Activated naive CD8-positive, alpha-beta T cell treated with anti-CD3 and anti-CD28 coated beads, Interleukin-2, amount 50 U/mL, for 16 hours (primary cell): Measurements from ENCODE around the gene PSMD12.
"Not testable (repeated sequence)": the region's sequence is repeated elsewhere in the genome, so short reads cannot be mapped to it uniquely, and the experiment has no call there.

Experiments used
- DNase-seq: peaks from one replicate; pipeline ENCODE4 v3.0.0-alpha.2; 2020; ENCODE audit warnings: low read depth, low spot score

PSMD12 gene

GRCh38 chr17:67358612-67359011, 7.8 kb downstream of the PSMD12 start:
- DNase-seq, result no peak

- DNase-seq, result no peak
These were observed 12.3 kb downstream of the PSMD12 start for GRCh38 chr17:67353929-67354574.

GRCh38 chr17:67353161-67353560, 13.2 kb downstream of the PSMD12 start:
- no peak for DNase-seq

GRCh38 chr17:67349420-67349819, 17.0 kb downstream of the PSMD12 start:
- no peak for DNase-seq

- DNase-seq, result no peak
These were observed 18.6 kb downstream of the PSMD12 start for GRCh38 chr17:67347826-67348225.

- DNase-seq, result no peak
These were observed 23.1 kb downstream of the PSMD12 start for GRCh38 chr17:67343237-67343636.

GRCh38 chr17:67338353-67338752, 28.0 kb downstream of the PSMD12 start:
- not testable (repeated sequence) for DNase-seq

GRCh38 chr17:67336859-67337258, 29.5 kb downstream of the PSMD12 start:
- DNase-seq, result no peak

- no peak for DNase-seq
These were observed 31.0 kb downstream of the PSMD12 start for GRCh38 chr17:67335245-67335835.

- not testable (repeated sequence) for DNase-seq
These were observed 34.2 kb downstream of the PSMD12 start for GRCh38 chr17:67332162-67332508.

- DNase-seq, result not testable (repeated sequence)
These were observed 34.8 kb downstream of the PSMD12 start for GRCh38 chr17:67331381-67332161.

GRCh38 chr17:67328026-67328425, 38.4 kb downstream of the PSMD12 start:
- DNase-seq, result no peak

GRCh38 chr17:67326959-67327745, 39.2 kb downstream of the PSMD12 start:
- DNase-seq, result not testable (repeated sequence)

GRCh38 chr17:67326440-67326839, 39.9 kb downstream of the PSMD12 start:
- no peak for DNase-seq

- no peak for DNase-seq
These were observed 42.0 kb downstream of the PSMD12 start for GRCh38 chr17:67324330-67324729.

GRCh38 chr17:67323445-67323844, 42.9 kb downstream of the PSMD12 start:
- no peak for DNase-seq

- no peak for DNase-seq
These were observed 44.2 kb downstream of the PSMD12 start for GRCh38 chr17:67322042-67322787.

- DNase-seq, result not testable (repeated sequence)
These were observed 44.9 kb downstream of the PSMD12 start for GRCh38 chr17:67321486-67321885.

GRCh38 chr17:67316781-67317180, 49.6 kb downstream of the PSMD12 start:
- no peak for DNase-seq

GRCh38 chr17:67315865-67316264, 50.5 kb downstream of the PSMD12 start:
- no peak for DNase-seq

- no peak for DNase-seq
These were observed 54.1 kb downstream of the PSMD12 start for GRCh38 chr17:67312265-67312664.
